BJ (cell line): Measurements from ENCODE around the gene P2RY6. TPM values are rescaled to one million over a fixed set of nuclear protein-coding genes. Genes with fewer than 3 reads are reported as not detected.

Experiments used
- CTCF ChIA-PET: fragments of 350-600 bp; formaldehyde crosslinking; extraction: SDS; loops from one replicate; lab custom pipeline; 2021; ENCODE audit warnings: antibody characterized with exemption, inconsistent platforms; lab: Yijun Ruan, JAX
- POLR2A ChIA-PET: fragments of 300-600 bp; sonication (Branson Sonifier 250); formaldehyde crosslinking; extraction: SDS; loops from one replicate; lab custom pipeline; 2021; ENCODE audit warnings: antibody characterized with exemption; lab: Charles Lee
- DNase-seq: peaks from one replicate; pipeline ENCODE4 v3.0.0-alpha.2; 2011; ENCODE audit warnings: low read depth
- H3K27me3 ChIP-seq: 2 replicates; pipeline ENCODE4 v1.6.0; 2011; ENCODE audit warnings: low read length; ENCODE audit not compliant: control insufficient read depth, insufficient read depth
- H3K36me3 ChIP-seq: 2 replicates; pipeline ENCODE4 v1.5.1; 2011; ENCODE audit warnings: low read length; ENCODE audit not compliant: control insufficient read depth, insufficient read depth
- H3K4me3 ChIP-seq: 2 replicates; pipeline ENCODE4 v1.5.1; 2011; ENCODE audit warnings: low read depth, mild to moderate bottlenecking, control low read depth, low read length
- CTCF ChIP-seq: IDR thresholded peaks from 2 replicates; pipeline ENCODE4 v1.5.1; 2011; ENCODE audit warnings: low read depth, mild to moderate bottlenecking, control low read depth, inconsistent platforms, low read length, moderate library complexity; ENCODE audit not compliant: insufficient read depth
- polyA plus RNA-seq: library from polyadenylated mRNA; depleted of rRNA; stranded (reverse); fragments of >200 nt; gene quantifications from 2 replicates; pipeline ENCODE4 v1.2.3, GENCODE V29; 2011

Gene P2RY6
- polyA plus RNA-seq, 1 experiment: 1.5 TPM

- POLR2A ChIA-PET: no interaction called here
These were observed 2.7 kb downstream of the P2RY6 start for GRCh38 chr11:73274722-73275380.

GRCh38 chr11:73275381-73275750, 3.2 kb downstream of the P2RY6 start:
- no peak overlapping the region for H3K4me3 ChIP-seq
- no peak for DNase-seq
- CTCF ChIA-PET: interaction anchor here (1.5 to 12.5 kb wide), 2 partner anchors 13 to 17 kb away, joined by 5 to 60 read pairs; no protein-coding TSS in a partner anchor
- POLR2A ChIA-PET: no interaction called here
- TF ChIP-seq CTCF: no peak
- H3K36me3 ChIP-seq: no peaks in the 10 kb centered on the region
- H3K27me3 ChIP-seq: peaks cover 1% of the 10 kb centered on the region; the same call in 1 of the 2 replicates

More at GRCh38 chr11:73274722-73275380, 2.7 kb downstream of the P2RY6 start:
- H3K36me3 ChIP-seq: no peaks in the 10 kb centered on the region
- H3K4me3 ChIP-seq: no peak overlapping the region
- H3K27me3 ChIP-seq: peaks cover 1% of the 10 kb centered on the region; the same call in 1 of the 2 replicates
- no peak for TF ChIP-seq CTCF
- CTCF ChIA-PET: interaction anchor here (1.5 to 12.5 kb wide), 2 partner anchors 13 to 17 kb away, joined by 5 to 60 read pairs; no protein-coding TSS in a partner anchor
- DNase-seq: no peak

GRCh38 chr11:73277467-73277866, 5.3 kb downstream of the P2RY6 start:
- ChIA-PET CTCF (interaction anchor here (0.6 to 2.2 kb wide), 2 partner anchors 12 to 13 kb away, joined by 3 to 7 read pairs; no protein-coding TSS in a partner anchor), POLR2A (no interaction called here)
- no peak for TF ChIP-seq CTCF
- H3K4me3 ChIP-seq: no peak overlapping the region
- peaks cover 1% of the 10 kb centered on the region; the same call in 1 of the 2 replicates for H3K27me3 ChIP-seq
- no peaks in the 10 kb centered on the region for H3K36me3 ChIP-seq
- DNase-seq: no peak

- DNase-seq: no peak
- Histone ChIP-seq H3K4me3 (no peak overlapping the region), H3K36me3 (no peaks in the 10 kb centered on the region), H3K27me3 (no peaks in the 10 kb centered on the region; the same call in 1 of the 2 replicates)
- CTCF ChIA-PET: interaction anchor here (1.2 to 2.9 kb wide), 4 partner anchors 8 to 95 kb away, joined by 3 to 18 read pairs (median 6); no protein-coding TSS in a partner anchor
- POLR2A ChIA-PET: no interaction called here
- no peak for TF ChIP-seq CTCF
These were observed 8.5 kb downstream of the P2RY6 start for GRCh38 chr11:73280626-73281025.

- H3K36me3 ChIP-seq: no peaks in the 10 kb centered on the region
- no peak overlapping the region for H3K4me3 ChIP-seq
- POLR2A ChIA-PET: no interaction called here
- CTCF ChIA-PET: interaction anchor here (1.2 to 2.9 kb wide), 5 partner anchors 8 to 96 kb away, joined by 3 to 18 read pairs (median 3); no protein-coding TSS in a partner anchor
- TF ChIP-seq CTCF: no peak
- H3K27me3 ChIP-seq: no peaks in the 10 kb centered on the region; the same call in 1 of the 2 replicates
- no peak for DNase-seq
These were observed 9.1 kb downstream of the P2RY6 start for GRCh38 chr11:73281201-73281741.
